Measurements from ENCODE around the gene CCDC171.

CCDC171 gene

GRCh38 chr9:15936306-15936921, 383.6 kb downstream of the CCDC171 start:
- TF ChIP-seq CTCF (IDR thresholded peaks at IDR 0.05; ENCODE audit: insufficient read depth, low read length, poor library complexity, severe bottlenecking), result no peak
- TF ChIP-seq EZH2phosphoT487 (conservative IDR thresholded peaks at IDR 0.05; ENCODE audit: low read length), result no peak
- H3K4me2 ChIP-seq (ENCODE audit: low read depth, low read length, poor library complexity, severe bottlenecking), result no peak overlapping the region
- H3K27me3 ChIP-seq (ENCODE audit: low read length), result no peaks in the 10 kb centered on the region
- no peaks in the 10 kb centered on the region for H3K9me3 ChIP-seq (ENCODE audit: insufficient read depth, low read length)
- no peaks in the 10 kb centered on the region for H3F3A ChIP-seq (ENCODE audit: insufficient read depth)
- no peak overlapping the region for H3K9ac ChIP-seq (ENCODE audit: low read length)
- H3K9me2 ChIP-seq (replicated peaks; ENCODE audit: insufficient read depth, low read length), result no peaks in the 10 kb centered on the region
- H3K27ac ChIP-seq (ENCODE audit: low read depth, low read length), result no peak overlapping the region
- H3K79me2 ChIP-seq (ENCODE audit: insufficient read depth, low read length), result no peaks in the 10 kb centered on the region
- H3K4me3 ChIP-seq (ENCODE audit: insufficient read depth, low read length, poor library complexity, severe bottlenecking), result no peak overlapping the region
- no peaks in the 10 kb centered on the region for H3K36me3 ChIP-seq (ENCODE audit: low read length)
- no peak overlapping the region for H2AFZ ChIP-seq (ENCODE audit: low read depth, low read length, severe bottlenecking)
- H4K20me1 ChIP-seq (ENCODE audit: low read depth, low read length), result no peaks in the 10 kb centered on the region

GRCh38 chr9:15942831-15943424, 390.1 kb downstream of the CCDC171 start:
- Histone ChIP-seq H3K4me2 (ENCODE audit: low read depth, low read length, poor library complexity, severe bottlenecking) (no peak overlapping the region), H3K36me3 (ENCODE audit: low read length) (no peaks in the 10 kb centered on the region), H4K20me1 (ENCODE audit: low read depth, low read length) (no peaks in the 10 kb centered on the region; the same call in 1 of the 2 replicates), H3F3A (ENCODE audit: insufficient read depth) (no peaks in the 10 kb centered on the region), H3K79me2 (ENCODE audit: insufficient read depth, low read length) (no peaks in the 10 kb centered on the region), H2AFZ (ENCODE audit: low read depth, low read length, severe bottlenecking) (no peak overlapping the region), H3K9me3 (ENCODE audit: insufficient read depth, low read length) (no peaks in the 10 kb centered on the region), H3K27me3 (ENCODE audit: low read length) (no peaks in the 10 kb centered on the region), H3K9me2 (replicated peaks; ENCODE audit: insufficient read depth, low read length) (no peaks in the 10 kb centered on the region), H3K27ac (ENCODE audit: low read depth, low read length) (no peak overlapping the region), H3K4me3 (ENCODE audit: insufficient read depth, low read length, poor library complexity, severe bottlenecking) (no peak overlapping the region), H3K9ac (ENCODE audit: low read length) (no peak overlapping the region)
- no peak for TF ChIP-seq CTCF (IDR thresholded peaks at IDR 0.05; ENCODE audit: insufficient read depth, low read length, poor library complexity, severe bottlenecking)
- no peak for TF ChIP-seq EZH2phosphoT487 (conservative IDR thresholded peaks at IDR 0.05; ENCODE audit: low read length)

- Histone ChIP-seq H3K27ac (ENCODE audit: low read depth, low read length) (no peak overlapping the region), H2AFZ (ENCODE audit: low read depth, low read length, severe bottlenecking) (no peak overlapping the region)
These were observed 391.5 kb downstream of the CCDC171 start for GRCh38 chr9:15944341-15944740.

More at GRCh38 chr9:15944341-15944740, 391.5 kb downstream of the CCDC171 start:
- H3K9me3 ChIP-seq (ENCODE audit: insufficient read depth, low read length), result no peaks in the 10 kb centered on the region
- no peaks in the 10 kb centered on the region; the same call in 1 of the 2 replicates for H4K20me1 ChIP-seq (ENCODE audit: low read depth, low read length)
- TF ChIP-seq CTCF (IDR thresholded peaks at IDR 0.05; ENCODE audit: insufficient read depth, low read length, poor library complexity, severe bottlenecking), result no peak
- no peak for TF ChIP-seq EZH2phosphoT487 (conservative IDR thresholded peaks at IDR 0.05; ENCODE audit: low read length)
- H3K9ac ChIP-seq (ENCODE audit: low read length), result no peak overlapping the region
- no peaks in the 10 kb centered on the region for H3K36me3 ChIP-seq (ENCODE audit: low read length)
- H3K4me3 ChIP-seq (ENCODE audit: insufficient read depth, low read length, poor library complexity, severe bottlenecking), result no peak overlapping the region
- no peaks in the 10 kb centered on the region for H3K79me2 ChIP-seq (ENCODE audit: insufficient read depth, low read length)
- no peaks in the 10 kb centered on the region for H3F3A ChIP-seq (ENCODE audit: insufficient read depth)
- H3K27me3 ChIP-seq (ENCODE audit: low read length), result no peaks in the 10 kb centered on the region
- no peak overlapping the region for H3K4me2 ChIP-seq (ENCODE audit: low read depth, low read length, poor library complexity, severe bottlenecking)
- no peaks in the 10 kb centered on the region for H3K9me2 ChIP-seq (replicated peaks; ENCODE audit: insufficient read depth, low read length)

All from SU-DHL-6 (cell line).